GM12878 (cell line): ENCODE measurements around the gene FGGY. TPM values are rescaled to one million over a fixed set of nuclear protein-coding genes. Genes with fewer than 3 reads are reported as not detected.

ENCODE experiments used
- ATAC-seq: fragments of 200-7000 bp; cut with Tn5 transposase; 3 replicates; pipeline ENCODE4 v1.9.1; 2020; ENCODE audit warnings: mild to moderate bottlenecking, moderate library complexity
- BruUV-seq: library from RNA; stranded (reverse); fragments of 400-500 nt; replicated peaks from 2 replicates; lab custom pipeline; 2021; lab: Mats Ljungman, UMichigan
- CTCF ChIA-PET: fragments of 300-600 bp; sonication (Branson Sonifier 250); formaldehyde crosslinking; extraction: SDS; loops from one replicate; lab custom pipeline; 2021; ENCODE audit warnings: inconsistent platforms; lab: Yijun Ruan, JAX
- POLR2A ChIA-PET: fragments of 350-600 bp; formaldehyde crosslinking; extraction: SDS; loops from one replicate; lab custom pipeline; 2021; ENCODE audit warnings: inconsistent platforms; lab: Charles Lee
- RAD21 ChIA-PET: fragments of 300-600 bp; sonication (Branson Sonifier 250); formaldehyde crosslinking; loops from one replicate; lab custom pipeline; 2023; ENCODE audit warnings: antibody characterized with exemption; ENCODE audit not compliant: unreplicated experiment; lab: Charles Lee
- SMC1A ChIA-PET: fragments of 300-600 bp; sonication (Branson Sonifier 250); formaldehyde crosslinking; loops from one replicate; lab custom pipeline; 2023; ENCODE audit not compliant: unreplicated experiment, uncharacterized antibody; lab: Charles Lee
- DNase-seq: peaks from one replicate; pipeline ENCODE4 v3.0.0-alpha.2; 2011; ENCODE audit warnings: low read depth, low spot score
- FAIRE-seq: peaks from 3 replicates; lab custom pipeline; 2011; peaks lifted over from hg19 to GRCh38; lab: Jason Lieb, UNC
- H2AFZ ChIP-seq: 2 replicates; pipeline ENCODE4 v1.6.0; 2011; ENCODE audit warnings: low read depth, low read length, control low read depth; ENCODE audit not compliant: control insufficient read depth
- H3K27ac ChIP-seq: 2 replicates; pipeline ENCODE4 v1.5.1; 2011; ENCODE audit warnings: control low read depth; ENCODE audit not compliant: control insufficient read depth, insufficient read depth
- H3K27me3 ChIP-seq, 2 experiments: replicated peaks in 1 of 2; 2 replicates each; pipeline versions ENCODE4 v1.6.0 to v1.6.1; 2011; ENCODE audit warnings: low read length in 1 of 2; ENCODE audit not compliant: control insufficient read depth in 2 of 2, insufficient read depth in 2 of 2
- H3K36me3 ChIP-seq, 2 experiments: 2 replicates each; pipeline ENCODE4 v1.5.1; 2011; ENCODE audit warnings: low read length in 1 of 2; ENCODE audit not compliant: control insufficient read depth in 2 of 2, insufficient read depth in 2 of 2
- H3K4me1 ChIP-seq: 2 replicates; pipeline ENCODE4 v1.6.1; 2011; ENCODE audit warnings: mild to moderate bottlenecking, low read length, moderate library complexity, mixed read lengths; ENCODE audit not compliant: control insufficient read depth, insufficient read depth
- H3K4me2 ChIP-seq: 2 replicates; pipeline ENCODE4 v1.6.0; 2011; ENCODE audit warnings: control low read depth; ENCODE audit not compliant: control insufficient read depth, insufficient read depth
- H3K4me3 ChIP-seq: fragments of 200-600 bp; sonication (generic); 2 replicates; pipeline ENCODE4 v1.5.1; 2016
- H3K79me2 ChIP-seq: 2 replicates; pipeline ENCODE4 v1.6.0; 2011; ENCODE audit warnings: low read length; ENCODE audit not compliant: control insufficient read depth, insufficient read depth
- H3K9ac ChIP-seq: 2 replicates; pipeline ENCODE4 v1.8.0; 2011; ENCODE audit warnings: low read length, control low read depth, mixed read lengths; ENCODE audit not compliant: control insufficient read depth, insufficient read depth
- H3K9me3 ChIP-seq: replicated peaks from 3 replicates; pipeline ENCODE4 v1.5.1; 2011; ENCODE audit warnings: mild to moderate bottlenecking, low read length; ENCODE audit not compliant: control insufficient read depth, insufficient read depth
- H4K20me1 ChIP-seq: 2 replicates; pipeline ENCODE4 v1.6.0; 2011; ENCODE audit not compliant: control insufficient read depth, insufficient read depth
- NFIC ChIP-seq: IDR thresholded peaks from 2 replicates; pipeline ENCODE4 v1.6.1; 2012; ENCODE audit warnings: low read depth, mild to moderate bottlenecking, inconsistent platforms, low read length, moderate library complexity
- POLR2AphosphoS5 ChIP-seq: IDR thresholded peaks from 2 replicates; pipeline ENCODE4 v1.6.1; 2011; ENCODE audit warnings: mild to moderate bottlenecking, low read length, inconsistent platforms
- SPI1 ChIP-seq: IDR thresholded peaks from 2 replicates; pipeline ENCODE4 v1.6.1; 2011; ENCODE audit warnings: low read depth, mild to moderate bottlenecking, low read length, moderate library complexity, borderline replicate concordance; ENCODE audit not compliant: insufficient read depth
- ZNF592 ChIP-seq: fragments of 450-650 bp; IDR thresholded peaks from 2 replicates; pipeline ENCODE4 v1.6.1; 2017; ENCODE audit warnings: mild to moderate bottlenecking, moderate library complexity
- WGBS: methylation state at CpG from one replicate; pipeline ENCODE4 v1.1.6; 2016; ENCODE audit warnings: low lambda C conversion rate; ENCODE audit not compliant: insufficient replicate concordance, insufficient coverage; ENCODE audit errors: missing lambda C conversion rate; 5-methylcytosine and 5-hydroxymethylcytosine counted together
- in situ Hi-C: fragments of 300-500 bp; cut with MboI; formaldehyde crosslinking; loops from 9 replicates; pipeline ENCODE4 v1.14.3; 2018; ENCODE audit warnings: mixed read lengths
- intact Hi-C: fragments of 100-400 bp; cut with micrococcal nuclease; formaldehyde crosslinking; loops from one replicate; pipeline ENCODE4 v1.14.2; 2022; ENCODE audit not compliant: unreplicated experiment
- polyA plus RNA-seq, 11 experiments: library from polyadenylated mRNA; depleted of rRNA in 4 of 11; unstranded in 6 of 11; stranded (reverse) in 5 of 11; fragments of >200 nt; fragmentation: Nextera tagmentation in 4 of 11; fragmentation: Illumina TruSeq in 1 of 11; extraction: Ambion mirVana in 4 of 11; extraction: Trizol in 1 of 11; gene quantifications; 1 replicate in 1 of 11; 2 replicates in 10 of 11; pipeline versions ENCODE4 v1.2.1 to v1.2.3, GENCODE V29; 2011 to 2016; ENCODE audit warnings: inconsistent platforms in 2 of 11, missing spikeins in 2 of 11, low read depth in 1 of 11
- total RNA-seq, 4 experiments: library from RNA; depleted of rRNA in 3 of 4; stranded (reverse); fragments of >200 nt in 3 of 4; fragmentation: Illumina TruSeq in 1 of 4; extraction: Trizol in 1 of 4; gene quantifications; 2 replicates each; pipeline versions ENCODE4 v1.2.1 to v1.2.3, GENCODE V29; 2013 to 2021
- TF ChIP-seq, protein P1 (sequence below): fragments of 450-650 bp; IDR thresholded peaks from 2 replicates; pipeline ENCODE4 v1.6.1; 2018; ENCODE audit warnings: mild to moderate bottlenecking, low read depth, moderate library complexity; ENCODE audit not compliant: partially characterized antibody
- TF ChIP-seq, protein P2 (sequence below): IDR thresholded peaks from 2 replicates; pipeline ENCODE4 v1.6.1; 2011; ENCODE audit warnings: low read depth, mild to moderate bottlenecking, low read length, moderate library complexity, borderline replicate concordance; ENCODE audit errors: extremely low read depth

FGGY gene
- total and polyA plus RNA-seq, 10 of the 15 experiments (the other 5 are each of a cell fraction or from before 2014, with no cell fraction given): 6.2 to 11.9 (median 7.5) TPM

DNA sequence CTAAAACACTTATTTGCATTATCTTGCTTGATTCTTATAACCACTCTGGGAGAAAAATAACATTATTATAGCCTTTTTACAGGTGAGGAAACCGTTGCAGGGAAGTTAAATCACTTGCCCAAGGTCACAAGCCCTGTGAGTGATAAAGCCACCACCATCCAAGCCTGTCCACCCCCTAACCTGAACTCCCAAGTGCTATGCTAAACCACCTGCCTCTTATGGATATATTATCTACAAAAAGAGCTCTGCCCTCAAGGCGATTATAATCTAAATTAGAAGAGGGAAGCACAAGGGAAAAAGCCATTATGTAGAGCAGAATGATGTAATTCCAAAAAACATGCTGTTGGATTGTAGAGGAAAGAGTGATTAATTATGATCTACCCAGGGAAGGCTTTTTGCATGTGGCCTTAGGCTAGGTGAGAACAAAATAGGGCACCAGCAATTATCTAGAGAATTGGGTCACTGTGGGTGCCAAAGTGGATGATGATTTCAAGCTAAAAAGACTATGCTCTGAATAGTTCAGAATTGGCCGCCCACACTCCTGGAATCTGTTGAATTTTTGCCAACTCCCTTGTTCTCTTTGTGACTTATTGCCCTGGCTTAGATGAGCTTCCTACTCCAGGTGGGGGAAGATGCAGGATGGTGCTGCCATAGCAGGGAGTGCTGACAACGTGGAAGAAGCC is 205.3 kb downstream of the FGGY start (continued):
- no peak for TF ChIP-seq ZNF592

DNA sequence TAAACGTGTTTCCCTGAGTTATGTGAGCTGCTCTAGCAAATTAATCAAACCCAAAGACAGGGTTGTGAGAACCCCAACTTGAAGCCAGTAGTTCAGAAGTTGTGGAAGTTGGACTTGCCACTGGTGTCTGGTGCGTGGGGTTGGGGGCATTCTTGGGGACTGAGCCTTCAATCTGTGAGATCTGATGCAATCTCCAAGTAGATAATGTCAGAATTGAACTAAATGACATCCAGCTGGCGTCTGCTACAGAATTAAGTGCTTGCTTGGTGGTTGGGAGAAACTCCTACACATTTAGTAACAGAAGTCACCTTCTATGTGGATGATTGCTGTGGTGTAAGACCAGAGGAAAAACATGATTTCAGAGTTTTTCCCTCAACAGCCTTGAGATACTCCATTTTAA is 207.4 kb downstream of the FGGY start:
- TF ChIP-seq, protein P1, sequence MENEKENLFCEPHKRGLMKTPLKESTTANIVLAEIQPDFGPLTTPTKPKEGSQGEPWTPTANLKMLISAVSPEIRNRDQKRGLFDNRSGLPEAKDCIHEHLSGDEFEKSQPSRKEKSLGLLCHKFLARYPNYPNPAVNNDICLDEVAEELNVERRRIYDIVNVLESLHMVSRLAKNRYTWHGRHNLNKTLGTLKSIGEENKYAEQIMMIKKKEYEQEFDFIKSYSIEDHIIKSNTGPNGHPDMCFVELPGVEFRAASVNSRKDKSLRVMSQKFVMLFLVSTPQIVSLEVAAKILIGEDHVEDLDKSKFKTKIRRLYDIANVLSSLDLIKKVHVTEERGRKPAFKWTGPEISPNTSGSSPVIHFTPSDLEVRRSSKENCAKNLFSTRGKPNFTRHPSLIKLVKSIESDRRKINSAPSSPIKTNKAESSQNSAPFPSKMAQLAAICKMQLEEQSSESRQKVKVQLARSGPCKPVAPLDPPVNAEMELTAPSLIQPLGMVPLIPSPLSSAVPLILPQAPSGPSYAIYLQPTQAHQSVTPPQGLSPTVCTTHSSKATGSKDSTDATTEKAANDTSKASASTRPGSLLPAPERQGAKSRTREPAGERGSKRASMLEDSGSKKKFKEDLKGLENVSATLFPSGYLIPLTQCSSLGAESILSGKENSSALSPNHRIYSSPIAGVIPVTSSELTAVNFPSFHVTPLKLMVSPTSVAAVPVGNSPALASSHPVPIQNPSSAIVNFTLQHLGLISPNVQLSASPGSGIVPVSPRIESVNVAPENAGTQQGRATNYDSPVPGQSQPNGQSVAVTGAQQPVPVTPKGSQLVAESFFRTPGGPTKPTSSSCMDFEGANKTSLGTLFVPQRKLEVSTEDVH: no peak
- TF ChIP-seq SPI1: no peak
- no peak for TF ChIP-seq NFIC
- TF ChIP-seq POLR2AphosphoS5: no peak
- TF ChIP-seq, protein P2, sequence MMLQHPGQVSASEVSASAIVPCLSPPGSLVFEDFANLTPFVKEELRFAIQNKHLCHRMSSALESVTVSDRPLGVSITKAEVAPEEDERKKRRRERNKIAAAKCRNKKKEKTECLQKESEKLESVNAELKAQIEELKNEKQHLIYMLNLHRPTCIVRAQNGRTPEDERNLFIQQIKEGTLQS: no peak
- no peak for FAIRE-seq
- Histone ChIP-seq H3K4me2 (no peak overlapping the region), H3K27ac (no peak overlapping the region), H3K9me3 (no peaks in the 10 kb centered on the region; the same call in 2 of the 3 replicates), H3K79me2 (no peaks in the 10 kb centered on the region), H3K4me3 (no peak overlapping the region), H3K36me3 (no peaks in the 10 kb centered on the region), H3K9ac (no peak overlapping the region), H3K27me3 (no peaks in the 10 kb centered on the region), H4K20me1 (no peaks in the 10 kb centered on the region), H2AFZ (no peak overlapping the region), H3K4me1 (no peaks in the 10 kb centered on the region; the same call in 1 of the 2 replicates)
- intact Hi-C loops: no loop called here
- CTCF ChIA-PET: no interaction called here
- 70% methylated on average over 3 of the region's 3 CpGs for WGBS
- BruUV-seq: no TSS peak
- SMC1A ChIA-PET: interaction anchor here (1.6 kb wide), 1 partner anchor 172 kb away, joined by 3 read pairs; no protein-coding TSS in a partner anchor
- ATAC-seq: no peak
- DNase-seq: no peak
- RAD21 ChIA-PET: no interaction called here
- POLR2A ChIA-PET: no interaction called here
- in situ Hi-C loops: no loop called here
